GM18502 (cell line): ENCODE results near the gene IQSEC1.

Source experiments
- ATAC-seq: cut with Tn5 transposase; IDR thresholded peaks from one replicate; pipeline ENCODE4 v1.9.1; 2021; ENCODE audit warnings: mild to moderate bottlenecking; ENCODE audit not compliant: unreplicated experiment, poor library complexity

The IQSEC1 gene

GRCh38 chr3:12946649-12947316, 126.4 kb downstream of the IQSEC1 start:
- no peak for ATAC-seq

GRCh38 chr3:12946251-12946648, 127.0 kb downstream of the IQSEC1 start:
- ATAC-seq: no peak

- no peak for ATAC-seq
Observed at GRCh38 chr3:12944849-12945248, 128.4 kb downstream of the IQSEC1 start.

GRCh38 chr3:12944413-12944812, 128.8 kb downstream of the IQSEC1 start:
- no peak for ATAC-seq

- ATAC-seq: no peak
Observed at GRCh38 chr3:12943124-12944021, 129.9 kb downstream of the IQSEC1 start.

GRCh38 chr3:12941495-12942023, 131.7 kb downstream of the IQSEC1 start:
- no peak for ATAC-seq

GRCh38 chr3:12940854-12941253, 132.4 kb downstream of the IQSEC1 start:
- ATAC-seq: no peak

- no peak for ATAC-seq
Observed at GRCh38 chr3:12939137-12939536, 134.1 kb downstream of the IQSEC1 start.

- no peak for ATAC-seq
Observed at GRCh38 chr3:12938258-12938711, 134.9 kb downstream of the IQSEC1 start.

- ATAC-seq: no peak
Observed at GRCh38 chr3:12935861-12936830, 137.1 kb downstream of the IQSEC1 start.

GRCh38 chr3:12935023-12935860, 138.0 kb downstream of the IQSEC1 start:
- no peak for ATAC-seq

GRCh38 chr3:12934431-12934830, 138.8 kb downstream of the IQSEC1 start:
- no peak for ATAC-seq

GRCh38 chr3:12933901-12934300, 139.3 kb downstream of the IQSEC1 start:
- no peak for ATAC-seq

- no peak for ATAC-seq
Observed at GRCh38 chr3:12932754-12933153, 140.5 kb downstream of the IQSEC1 start.

GRCh38 chr3:12932347-12932746, 140.9 kb downstream of the IQSEC1 start:
- no peak for ATAC-seq

- ATAC-seq: no peak
Observed at GRCh38 chr3:12931273-12931905, 141.8 kb downstream of the IQSEC1 start.

- ATAC-seq: no peak
Observed at GRCh38 chr3:12929801-12930200, 143.4 kb downstream of the IQSEC1 start.

- no peak for ATAC-seq
Observed at GRCh38 chr3:12926660-12927059, 146.6 kb downstream of the IQSEC1 start.

GRCh38 chr3:12925648-12926047, 147.6 kb downstream of the IQSEC1 start:
- ATAC-seq: no peak
